DMS 273 treated with DMSO at 0.1 percent for 48 hours (cell line): ENCODE results near the gene BORCS8.
"Not testable (repeated sequence)": the region's sequence is repeated elsewhere in the genome, so short reads cannot be mapped to it uniquely, and the experiment has no call there.

ENCODE experiments used
- DNase-seq: peaks from one replicate; lab custom pipeline; 2025; lab: John Stamatoyannopoulos, UW

Gene BORCS8

DNA sequence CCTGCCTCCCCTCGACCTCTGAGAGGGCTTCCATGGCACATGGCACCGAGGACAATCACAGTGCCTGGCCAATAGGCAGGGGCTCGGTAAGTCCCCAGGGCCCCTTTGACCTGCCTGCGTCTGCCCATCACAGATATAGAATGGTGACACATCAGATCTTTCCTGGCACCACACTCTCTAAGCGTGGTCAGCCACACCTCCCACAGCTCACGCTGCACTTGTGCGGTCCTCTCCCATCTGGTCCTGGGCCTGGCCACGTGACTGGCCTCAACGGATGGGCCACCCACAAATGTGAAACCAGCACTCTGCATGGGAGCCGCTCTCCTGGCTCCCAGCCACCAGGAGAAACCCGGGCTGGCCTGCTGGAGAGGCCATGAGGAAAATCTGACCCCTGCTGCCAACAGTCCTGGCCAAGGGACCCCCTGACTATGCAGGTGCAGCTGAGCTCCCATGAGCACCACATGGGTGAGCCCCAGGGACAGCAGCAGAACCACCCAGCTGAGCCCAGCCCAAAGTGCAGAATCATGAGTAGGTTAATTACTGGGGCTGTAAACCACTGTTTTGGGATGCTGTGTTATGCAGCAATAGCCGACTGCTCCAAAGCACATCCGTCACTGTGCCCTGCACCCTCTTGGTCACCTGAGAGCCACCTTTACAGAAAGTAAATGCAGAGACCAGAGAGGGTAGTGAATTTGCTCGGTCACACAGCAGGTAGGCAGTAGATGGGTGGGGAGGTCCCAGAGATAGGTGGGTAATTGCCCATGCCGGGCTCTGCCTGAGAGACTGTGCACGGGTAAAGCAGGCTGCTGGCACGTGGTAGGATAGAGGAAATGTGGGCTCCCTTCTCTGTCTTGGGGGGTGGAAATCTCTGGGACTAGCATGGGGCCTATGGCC is 12.2 kb downstream of the BORCS8 start:
- DNase-seq: no peak

DNA sequence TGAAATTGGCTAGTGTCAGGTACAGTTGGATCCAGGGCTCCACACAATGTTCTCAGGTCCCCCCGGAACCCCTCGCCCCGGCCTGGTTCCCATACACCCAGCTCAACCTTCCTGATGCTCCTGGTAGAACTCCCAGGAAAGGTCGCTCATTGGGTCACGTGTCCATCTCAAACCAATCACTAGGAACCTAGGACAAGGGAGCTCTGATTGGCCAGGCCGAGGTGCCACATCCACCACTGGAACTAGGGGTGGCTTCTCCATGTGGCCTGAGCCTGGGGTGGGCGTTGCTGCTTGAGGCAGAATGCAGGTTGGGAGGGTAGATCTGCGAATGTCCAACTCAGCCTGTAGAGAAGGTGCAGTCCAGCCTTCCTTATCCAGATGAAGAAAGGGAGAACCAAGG is 15.0 kb downstream of the BORCS8 start:
- DNase-seq: no peak

DNA sequence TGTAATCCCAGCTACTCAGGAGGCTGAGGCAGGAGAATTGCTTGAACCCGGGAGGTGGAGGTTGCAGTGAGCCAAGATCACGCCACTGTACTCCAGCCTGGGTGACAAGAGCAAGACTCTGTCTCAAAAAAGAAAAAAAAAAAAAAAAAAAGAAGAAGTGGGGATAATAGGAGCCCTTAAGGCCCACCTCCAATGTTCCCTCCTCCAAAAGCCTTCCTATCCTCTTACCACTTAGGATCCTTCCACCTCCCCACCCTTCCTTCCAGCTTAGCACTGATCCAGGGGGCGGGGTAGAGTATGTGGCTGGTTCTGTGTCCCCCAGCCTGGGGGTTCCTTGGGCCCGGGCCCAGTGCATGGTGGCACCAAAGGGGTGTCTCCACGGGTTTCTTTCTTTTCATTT is 18.7 kb downstream of the BORCS8 start:
- DNase-seq: not testable (repeated sequence)

DNA sequence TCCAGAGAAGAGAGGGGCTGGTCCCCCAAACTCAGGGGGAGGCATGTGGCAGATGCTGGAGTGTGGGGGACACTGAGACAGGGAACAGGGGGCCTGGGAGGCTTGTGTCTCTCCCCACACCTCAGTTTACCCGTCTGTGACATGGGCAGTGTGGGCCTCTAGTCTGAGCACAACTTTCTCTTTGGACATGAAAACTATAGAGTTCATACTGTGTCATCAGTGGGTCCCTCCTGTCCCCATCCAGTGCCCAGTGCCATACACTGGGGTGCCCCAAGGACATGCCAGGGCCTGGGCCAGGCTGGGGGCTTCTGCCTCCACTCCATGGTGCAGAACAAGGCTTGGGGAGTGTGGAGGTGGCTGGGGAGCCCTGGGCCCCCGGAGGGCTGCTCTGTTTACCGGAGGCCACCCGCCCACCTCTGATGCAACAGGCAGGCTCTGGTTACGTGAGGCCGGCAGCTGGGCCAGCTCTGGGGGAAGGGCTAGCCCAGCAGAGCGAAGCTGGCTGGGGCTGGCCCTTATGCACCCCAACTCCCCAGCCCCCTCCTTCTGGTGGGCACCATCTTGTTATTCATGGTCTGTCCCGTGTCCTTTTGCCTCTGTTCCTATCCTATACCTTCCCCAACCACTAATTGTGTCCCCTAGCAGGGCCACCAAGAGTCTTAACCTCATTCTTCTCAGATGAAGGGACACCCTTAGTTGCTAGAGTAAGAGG is 20.0 kb downstream of the BORCS8 start:
- DNase-seq: no peak

DNA sequence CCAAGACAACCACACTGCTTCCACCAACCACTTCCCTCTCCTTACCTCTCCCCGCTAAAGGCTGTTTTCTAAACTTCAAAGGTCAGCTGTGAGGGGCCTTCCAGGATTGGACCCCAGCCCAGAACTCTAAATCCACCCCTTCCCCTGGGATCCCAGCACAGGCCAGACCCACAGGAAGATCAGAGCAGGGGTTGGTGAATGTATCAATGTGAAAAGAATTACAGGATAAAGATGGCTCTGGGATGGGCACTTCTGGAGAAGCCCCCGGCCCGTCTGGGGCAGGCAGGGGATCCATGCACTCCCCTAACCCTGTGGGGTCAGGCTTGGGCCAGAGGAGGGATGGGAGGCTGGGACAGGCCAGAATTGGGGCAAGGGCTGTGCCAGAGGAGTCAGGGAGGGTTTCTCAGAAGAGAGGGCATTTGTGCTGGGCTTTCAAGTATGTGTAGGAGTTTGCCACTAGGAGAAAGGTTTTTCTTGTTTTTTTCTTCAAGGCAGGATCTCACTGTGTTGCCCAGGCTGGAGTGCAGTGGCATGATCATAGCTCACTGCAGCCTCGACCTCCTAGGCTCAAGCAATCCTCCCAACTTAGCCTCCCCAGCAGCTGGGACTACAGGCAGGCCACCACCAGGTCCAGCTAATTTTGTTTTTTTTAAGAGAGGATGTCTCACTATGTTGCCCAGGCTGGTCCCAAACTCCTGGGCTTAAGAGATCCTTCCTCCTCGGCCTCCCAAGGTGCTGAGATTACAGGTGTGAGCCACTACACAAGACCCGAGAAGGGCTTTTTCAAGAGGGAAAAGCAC is 20.9 kb downstream of the BORCS8 start:
- DNase-seq: no peak

DNA sequence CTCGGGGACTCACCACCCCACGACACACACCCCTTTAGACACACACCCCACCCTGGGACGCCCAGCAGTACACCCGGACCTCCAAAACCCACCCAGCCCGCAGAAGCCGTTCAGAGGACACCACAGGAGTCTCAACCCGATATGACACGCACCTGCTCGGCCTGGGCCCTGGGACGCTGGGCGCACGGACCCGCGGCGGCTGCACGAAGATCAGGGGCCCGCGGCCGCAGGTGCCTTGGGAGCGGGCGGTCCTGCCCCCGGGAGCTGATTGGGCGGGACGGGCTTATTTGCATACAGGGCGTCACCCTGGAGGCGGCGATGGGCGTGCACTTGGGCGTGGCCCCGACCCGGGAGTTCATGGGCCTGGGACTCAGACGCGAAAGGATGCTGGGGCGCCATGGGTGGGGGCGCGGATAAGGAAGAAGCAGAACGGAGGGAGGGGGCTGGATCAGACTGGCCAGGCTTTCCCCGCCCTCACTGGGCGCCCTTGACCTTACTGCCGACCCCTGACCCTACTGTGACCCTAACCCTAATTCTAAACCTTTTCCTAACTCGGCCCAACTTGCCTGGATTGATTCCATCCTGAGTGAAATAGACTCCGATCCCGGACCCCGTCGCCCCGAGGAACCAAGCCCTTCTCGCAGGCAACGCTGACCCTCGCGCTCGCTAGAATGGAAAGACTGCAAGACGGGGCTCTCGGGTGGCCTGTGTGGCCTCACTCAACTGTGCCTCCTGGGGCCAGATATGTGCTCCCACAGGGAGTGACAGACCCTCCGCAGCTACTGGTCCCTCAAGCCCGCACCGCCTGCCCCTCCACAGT is 21.7 kb downstream of the BORCS8 start, which contains the start of gene MEF2B:
TSS of gene MEF2B (minus strand) at position 211 of the 820 bp plus-strand sequence. CDS start 19,528 bp downstream, outside the sequence.
- DNase-seq: peak; percentile 37

DNA sequence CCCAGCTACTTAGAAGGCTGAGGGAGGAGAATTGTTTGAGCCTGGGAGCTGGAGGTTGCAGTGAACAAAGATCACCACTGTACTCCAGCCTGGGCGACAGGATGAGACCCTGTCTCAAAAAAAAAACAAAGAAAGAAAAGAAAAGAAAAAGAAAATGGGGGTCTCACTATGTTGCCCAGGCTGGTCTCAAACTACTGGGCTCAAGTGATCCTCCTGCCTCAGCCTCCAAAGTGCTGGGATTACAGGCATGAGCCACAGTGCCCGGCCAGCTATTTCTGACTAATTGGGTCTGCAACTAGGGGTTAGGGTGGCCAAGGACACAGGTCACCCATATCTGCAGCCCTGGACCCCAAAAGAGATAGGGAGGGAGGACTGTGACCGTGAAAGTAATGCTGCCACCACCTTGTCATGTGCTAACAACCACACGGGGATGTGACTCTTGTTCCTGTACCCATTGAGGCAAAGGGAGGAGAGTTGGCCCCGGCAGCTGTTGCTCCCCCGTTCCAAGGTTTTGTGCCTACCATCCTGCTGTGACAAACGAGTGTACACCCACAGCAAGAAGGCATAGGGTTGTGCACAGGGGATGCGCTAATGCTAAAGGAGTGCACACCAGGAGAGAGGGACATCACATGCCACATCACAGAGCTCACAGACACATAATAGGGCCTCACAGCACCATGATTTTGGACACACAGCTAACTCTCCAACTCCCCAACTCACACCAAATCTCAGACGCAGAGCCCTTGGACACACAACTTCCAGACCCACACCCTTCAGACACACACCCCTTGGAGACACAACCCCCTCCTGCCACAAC is 22.5 kb downstream of the BORCS8 start:
- DNase-seq: no peak

DNA sequence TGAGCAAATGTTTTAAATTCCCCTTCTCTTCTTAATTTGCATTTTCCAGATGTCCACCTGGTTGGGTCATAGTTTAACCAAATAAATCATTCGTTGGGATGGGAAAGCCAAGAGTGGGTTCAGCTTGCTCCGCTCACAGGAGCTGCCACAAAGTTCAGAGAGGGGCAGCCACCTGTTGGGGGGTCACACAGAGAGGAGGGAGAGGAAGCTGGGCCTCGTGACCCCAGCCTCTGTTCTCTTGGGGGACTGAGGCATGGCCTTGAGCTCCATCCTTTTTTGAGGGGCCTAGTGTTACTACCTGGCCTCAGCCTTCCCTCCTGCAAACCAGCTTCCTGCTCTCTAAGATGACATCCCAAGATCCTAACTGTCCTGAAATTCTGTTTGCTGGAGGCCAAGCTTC is 24.3 kb downstream of the BORCS8 start:
- no peak for DNase-seq

DNA sequence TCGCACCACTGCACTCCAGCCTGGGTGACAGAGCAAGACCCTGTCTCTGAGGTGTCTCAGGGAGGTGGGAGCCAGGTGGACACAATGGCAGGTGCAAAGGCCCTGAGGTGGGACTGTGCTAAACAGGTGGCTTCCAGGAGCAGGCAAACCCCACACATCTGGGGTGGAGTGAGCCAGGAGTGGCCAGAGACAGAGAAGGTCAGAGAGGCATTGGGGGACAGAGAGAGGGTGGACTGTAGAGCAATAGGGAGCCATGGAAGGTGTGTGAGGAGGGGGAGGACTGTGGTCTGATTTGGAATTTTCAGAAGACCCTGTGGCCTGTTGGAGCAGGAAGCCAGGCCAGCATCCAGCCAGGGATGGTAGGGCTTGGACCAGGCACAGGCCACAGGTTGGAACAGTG is 26.6 kb downstream of the BORCS8 start:
- no peak for DNase-seq

DNA sequence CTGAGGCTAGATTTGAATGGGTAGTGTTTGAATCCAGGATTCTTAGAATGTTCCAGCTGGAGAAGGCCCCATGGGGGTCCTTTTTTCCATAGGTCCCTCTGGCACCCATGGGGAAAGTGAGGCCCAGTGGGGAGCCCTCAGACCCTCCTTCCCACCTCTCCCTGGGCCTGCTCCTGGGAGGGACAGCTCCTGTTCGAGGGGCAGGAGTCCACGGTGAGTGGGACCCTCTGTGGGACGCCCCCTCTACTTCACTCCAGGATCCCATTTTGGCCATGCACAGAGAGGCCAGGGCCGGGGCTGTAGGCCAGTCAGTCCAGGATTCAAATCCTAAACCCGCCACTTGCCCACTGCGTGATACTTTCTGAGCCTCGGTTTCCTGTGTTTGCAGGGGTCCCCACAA is 29.5 kb downstream of the BORCS8 start:
- DNase-seq: no peak

DNA sequence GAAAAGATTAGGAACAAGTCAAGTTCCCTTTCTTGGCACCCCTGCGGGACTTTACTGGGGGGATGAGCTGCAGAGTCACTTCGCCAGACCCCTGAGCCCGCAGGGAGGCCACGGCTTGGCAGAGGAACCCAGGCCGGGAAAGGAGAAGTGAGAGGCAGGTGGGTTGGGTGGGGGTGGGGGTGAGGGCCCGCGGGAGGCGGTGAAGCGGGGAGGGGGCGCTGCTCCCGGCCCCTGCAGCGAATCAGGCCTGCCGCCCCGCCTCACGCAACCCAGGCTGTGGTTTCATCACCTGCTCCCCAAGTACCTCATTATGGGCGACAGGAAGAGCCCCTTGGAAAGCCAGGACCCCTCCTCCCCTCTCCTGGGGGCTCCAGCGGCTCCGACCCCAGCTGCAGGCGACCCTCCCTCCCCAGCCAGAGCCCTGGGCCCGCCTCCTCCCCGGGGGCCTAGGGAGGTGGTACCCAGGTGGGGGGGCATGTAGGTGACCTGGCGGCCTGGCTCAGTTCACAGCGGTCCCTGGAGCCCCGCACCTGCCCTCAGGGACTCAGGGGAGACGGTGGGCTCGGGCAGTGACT is 31.4 kb downstream of the BORCS8 start:
- no peak for DNase-seq

DNA sequence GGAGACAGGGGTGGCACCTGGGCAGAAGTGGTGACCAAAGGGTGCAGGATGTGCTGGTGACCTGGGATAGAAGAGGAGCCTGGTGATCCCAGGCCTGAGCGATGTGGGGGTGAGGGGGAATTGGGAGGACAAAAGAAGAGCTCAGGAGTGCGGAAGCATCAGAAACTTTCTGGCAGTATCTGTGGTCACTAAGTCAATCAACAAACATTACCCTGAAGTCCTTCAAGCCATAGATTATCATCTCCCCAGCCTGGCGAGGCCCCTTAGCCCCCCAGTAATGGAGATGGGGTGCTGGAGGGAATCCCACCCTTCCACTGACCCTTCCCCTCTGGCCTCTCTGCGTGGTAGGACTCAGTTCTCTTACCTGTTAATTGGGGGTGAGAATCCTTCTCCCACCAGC is 32.4 kb downstream of the BORCS8 start:
- DNase-seq: no peak

DNA sequence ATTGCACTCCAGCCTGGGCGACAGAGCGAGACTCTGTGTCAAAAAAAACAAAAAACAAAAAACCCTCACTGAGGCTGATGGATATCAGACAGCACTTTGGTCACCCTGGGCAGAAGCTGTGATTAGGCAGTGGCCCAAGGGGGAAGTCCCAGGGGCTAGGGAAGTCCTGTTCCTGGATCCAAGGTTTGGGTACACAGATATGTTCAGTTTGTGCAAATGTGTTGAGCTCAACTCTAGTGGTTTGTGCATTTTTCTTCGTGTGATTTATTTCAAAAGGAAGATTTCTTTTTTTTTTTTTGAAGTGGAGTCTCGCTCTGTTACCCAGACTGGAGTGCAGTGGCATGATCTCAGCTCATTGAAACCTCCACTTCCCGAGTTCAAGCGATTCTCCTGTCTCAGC is 34.1 kb downstream of the BORCS8 start:
- no peak for DNase-seq

DNA sequence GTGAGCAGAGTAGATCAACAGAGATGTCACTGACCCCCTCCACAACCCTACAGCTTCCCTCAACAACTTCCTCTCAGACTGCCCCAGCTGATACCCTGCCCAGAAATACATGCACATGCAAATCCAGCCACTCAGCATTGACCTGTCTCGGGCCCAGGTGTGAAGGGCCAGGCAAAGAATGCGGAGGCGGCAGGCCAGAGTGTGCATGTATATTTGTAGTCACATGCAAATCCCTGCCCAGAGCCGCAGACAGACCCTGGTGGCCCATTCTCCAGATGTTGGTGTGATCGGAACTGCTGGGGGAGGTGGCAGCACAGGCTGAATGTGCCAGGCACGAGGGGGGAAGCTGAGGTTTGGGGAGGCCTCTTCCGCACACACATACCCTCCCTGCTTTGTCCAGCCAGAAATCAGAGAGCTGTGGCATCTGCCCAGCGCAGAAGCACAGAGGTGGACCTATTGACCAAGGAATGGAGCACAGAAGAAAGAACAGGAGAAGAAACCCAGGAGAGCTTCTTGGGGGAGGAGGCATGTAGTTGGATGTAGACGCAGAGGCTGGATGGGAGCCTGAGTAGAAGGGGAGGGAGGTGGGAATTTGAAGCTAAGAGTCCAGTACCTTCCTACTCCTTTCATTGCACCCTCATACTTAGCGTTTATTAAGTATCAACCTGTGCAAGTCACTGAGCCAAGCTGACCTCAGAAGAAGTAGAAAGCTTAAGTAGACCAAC is 36.3 kb downstream of the BORCS8 start:
- DNase-seq: no peak

DNA sequence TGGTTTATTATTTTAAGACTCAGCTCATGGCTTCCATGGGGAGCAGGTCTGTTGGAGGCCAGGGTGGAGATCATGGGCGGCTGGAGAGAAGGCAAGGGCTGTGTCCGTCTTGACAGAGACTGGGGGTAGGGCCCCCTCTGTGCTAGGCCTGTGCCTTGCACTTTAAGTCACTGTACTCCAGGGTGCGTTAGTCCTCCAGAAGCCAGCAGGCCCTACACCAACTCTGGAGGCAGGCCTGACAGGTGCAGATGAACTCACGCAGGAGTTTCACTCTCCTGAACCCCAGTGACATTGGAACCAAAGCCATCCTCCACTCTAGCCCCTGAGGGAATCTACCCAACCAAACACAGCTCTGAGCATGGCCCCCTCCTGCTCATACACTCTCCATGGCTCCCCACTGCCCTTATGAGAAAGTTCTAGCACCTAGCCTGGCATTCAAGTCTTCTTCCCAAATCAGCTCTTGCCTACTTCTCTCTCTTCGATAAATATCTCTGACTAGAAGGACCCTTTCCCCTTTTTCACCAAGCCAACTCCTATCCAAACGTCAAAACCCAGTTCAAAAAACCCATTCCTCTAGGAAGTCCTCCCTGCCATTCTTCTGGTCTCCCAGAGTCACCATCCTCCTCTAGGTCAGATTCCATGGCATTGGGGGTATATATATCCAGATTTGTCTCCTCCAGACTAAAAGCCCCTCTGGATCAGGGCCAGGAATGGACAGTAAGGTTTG is 37.0 kb downstream of the BORCS8 start:
- no peak for DNase-seq

DNA sequence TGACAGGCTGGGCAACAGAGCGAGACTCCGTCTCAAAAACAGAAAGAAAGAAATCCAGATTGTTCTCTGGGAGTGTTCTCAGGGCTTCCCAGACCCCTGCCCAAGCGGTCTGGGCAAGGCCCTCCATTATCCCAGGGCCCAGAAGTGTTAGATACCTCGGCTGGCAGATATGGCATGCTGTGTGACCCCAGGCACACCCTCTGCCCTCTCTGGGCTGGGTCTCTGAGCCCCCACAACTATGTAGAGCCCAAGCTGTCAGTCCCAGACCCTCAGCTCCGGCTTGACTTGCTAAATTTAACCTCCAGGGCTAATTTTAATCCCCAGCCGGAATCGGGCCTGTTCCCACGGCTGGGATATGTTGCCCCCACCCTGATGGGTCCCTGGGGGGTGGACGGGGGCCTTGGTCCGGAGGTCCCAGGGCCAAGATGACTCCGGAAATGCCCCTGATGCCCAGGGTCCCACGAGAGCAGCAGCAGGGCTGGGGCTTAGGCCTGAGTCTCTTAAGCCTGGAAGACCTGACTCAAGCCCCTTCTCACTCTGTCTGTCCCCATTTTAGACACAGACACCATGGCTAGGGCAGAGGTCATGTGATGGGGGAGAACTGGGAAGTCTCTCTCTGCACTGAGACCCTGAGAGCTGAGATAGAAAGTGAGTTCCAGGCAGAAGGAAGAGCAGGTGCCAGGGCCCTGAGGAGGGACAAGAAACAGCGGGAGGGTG is 39.1 kb downstream of the BORCS8 start:
- DNase-seq: no peak

DNA sequence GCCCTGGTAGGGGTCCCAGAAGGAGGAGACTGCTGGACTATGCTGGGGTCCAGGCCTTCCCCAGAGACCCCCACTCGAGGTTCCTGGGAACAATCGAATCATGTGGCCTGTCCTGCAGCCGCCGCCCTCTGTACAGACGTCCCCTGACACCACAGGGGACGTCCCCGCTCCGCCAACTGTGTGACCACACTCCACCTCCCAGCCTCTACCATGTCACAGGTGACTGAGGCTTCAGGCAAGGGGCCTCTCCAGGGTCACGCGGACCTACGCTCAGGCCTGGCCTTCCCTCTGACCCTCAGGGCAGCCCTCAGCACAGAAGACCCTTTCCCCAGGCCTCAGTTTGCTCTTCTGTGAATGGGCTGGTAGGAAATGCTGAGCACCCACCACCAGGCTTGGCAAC is 40.5 kb downstream of the BORCS8 start:
- no peak for DNase-seq

DNA sequence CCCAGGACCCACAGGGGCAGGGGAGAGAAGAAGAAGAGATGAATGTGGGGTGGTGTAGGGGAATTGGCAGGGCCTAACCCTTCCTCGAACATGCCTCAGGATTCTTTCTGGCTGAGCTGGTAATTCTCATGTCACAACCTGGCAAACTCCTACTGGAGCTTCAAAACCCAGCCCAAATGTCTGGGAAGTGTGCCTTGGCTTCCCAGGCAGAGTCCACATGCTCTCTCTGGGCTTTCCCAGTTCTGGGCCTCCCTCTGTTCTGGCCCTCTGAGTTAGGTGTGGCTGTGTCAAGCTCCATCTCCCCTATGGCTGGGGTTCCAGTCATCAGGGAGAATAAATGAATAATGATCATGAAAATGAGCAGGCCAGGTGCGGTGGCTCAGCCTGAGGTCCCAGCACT is 42.5 kb downstream of the BORCS8 start:
- DNase-seq: no peak
